Adipocyte (in vitro differentiated cells): ENCODE results near the gene SLC5A11.

Source experiments
- DNase-seq: peaks from one replicate; pipeline ENCODE4 v3.0.0-alpha.2; 2015; ENCODE audit warnings: low read depth
- H3K27me3 ChIP-seq: replicated peaks from 2 replicates; pipeline ENCODE4 v1.7.0; 2013; ENCODE audit warnings: mild to moderate bottlenecking, low read length, moderate library complexity; ENCODE audit not compliant: control insufficient read depth, insufficient read depth
- H3K36me3 ChIP-seq: 2 replicates; pipeline ENCODE4 v1.7.0; 2013; ENCODE audit warnings: low read length, mild to moderate bottlenecking, moderate library complexity; ENCODE audit not compliant: control insufficient read depth, insufficient read depth, severe bottlenecking
- H3K4me1 ChIP-seq: 2 replicates; pipeline ENCODE4 v1.7.0; 2013; ENCODE audit warnings: mild to moderate bottlenecking, low read length, moderate library complexity; ENCODE audit not compliant: control insufficient read depth, insufficient read depth
- H3K4me3 ChIP-seq: 2 replicates; pipeline ENCODE4 v1.7.0; 2013; ENCODE audit warnings: mild to moderate bottlenecking, low read length, moderate library complexity
- H3K9ac ChIP-seq: 2 replicates; pipeline ENCODE4 v1.7.0; 2013; ENCODE audit warnings: mild to moderate bottlenecking, low read length, moderate library complexity
- H3K9me3 ChIP-seq: 2 replicates; pipeline ENCODE4 v1.7.0; 2013; ENCODE audit warnings: mild to moderate bottlenecking, low read length, moderate library complexity; ENCODE audit not compliant: control insufficient read depth

Gene SLC5A11

DNA sequence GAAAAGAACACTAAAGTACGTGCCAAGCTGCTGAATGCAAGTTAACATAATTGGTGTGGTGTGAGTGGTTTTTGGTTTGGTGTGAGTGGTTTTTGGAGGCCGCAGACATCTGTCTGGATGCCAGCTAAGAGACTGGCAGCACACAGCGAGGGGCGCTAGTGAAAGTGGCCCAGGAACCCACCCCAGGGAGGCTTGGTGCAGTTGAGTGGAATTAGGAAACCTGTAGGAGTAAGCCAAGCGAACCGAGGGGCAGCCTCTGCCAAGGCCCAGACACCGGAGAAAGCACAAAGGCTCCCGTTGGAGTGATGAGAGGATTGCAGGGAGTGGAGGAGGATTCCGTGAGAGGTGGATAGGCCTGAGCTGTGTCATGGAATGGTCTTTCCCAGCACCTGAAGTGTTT, 24.6 kb upstream of the SLC5A11 start:
- H3K4me3 ChIP-seq: no peak overlapping the region
- H3K9ac ChIP-seq: no peak overlapping the region
- no peaks in the 10 kb centered on the region for H3K27me3 ChIP-seq
- no peak for DNase-seq
- H3K4me1 ChIP-seq: peaks cover 23% of the 10 kb centered on the region
- no peaks in the 10 kb centered on the region for H3K9me3 ChIP-seq
- H3K36me3 ChIP-seq: peaks cover 95% of the 10 kb centered on the region

GRCh38 chr16:24822542-24822941, 23.2 kb upstream of the SLC5A11 start:
- DNase-seq: no peak
- no peaks in the 10 kb centered on the region for H3K27me3 ChIP-seq
- no peak overlapping the region for H3K9ac ChIP-seq
- no peaks in the 10 kb centered on the region for H3K9me3 ChIP-seq
- H3K4me1 ChIP-seq: peaks cover 23% of the 10 kb centered on the region
- H3K4me3 ChIP-seq: no peak overlapping the region
- peaks cover 95% of the 10 kb centered on the region for H3K36me3 ChIP-seq

DNA sequence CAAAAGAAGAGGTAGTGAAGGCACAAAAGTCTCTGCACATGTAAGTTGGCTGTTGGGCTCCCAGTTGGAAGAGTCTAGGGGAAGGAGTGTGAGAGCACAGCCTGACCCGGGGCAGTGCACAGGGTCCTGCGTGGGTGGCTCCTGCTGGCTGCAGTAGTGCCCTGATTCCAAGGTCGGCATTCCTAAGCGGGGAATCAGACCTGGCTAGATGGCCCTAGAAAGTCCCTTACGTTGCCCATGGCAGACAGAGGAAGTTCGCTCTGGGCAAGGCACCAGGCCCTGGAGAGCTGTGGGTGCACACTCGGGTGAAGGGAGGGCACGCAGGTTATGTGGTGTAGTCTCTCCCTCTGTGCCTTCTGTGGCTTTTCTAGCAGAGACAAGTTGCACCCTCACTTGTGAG, 22.8 kb upstream of the SLC5A11 start:
- Histone ChIP-seq H3K4me1 (peaks cover 23% of the 10 kb centered on the region), H3K4me3 (no peak overlapping the region), H3K27me3 (no peaks in the 10 kb centered on the region), H3K9me3 (no peaks in the 10 kb centered on the region), H3K36me3 (peaks cover 95% of the 10 kb centered on the region), H3K9ac (no peak overlapping the region)
- DNase-seq: no peak

GRCh38 chr16:24825696-24826095, 20.1 kb upstream of the SLC5A11 start:
- no peak for DNase-seq
- Histone ChIP-seq H3K27me3 (no peaks in the 10 kb centered on the region), H3K9ac (no peak overlapping the region), H3K9me3 (no peaks in the 10 kb centered on the region), H3K4me1 (peaks cover 3% of the 10 kb centered on the region), H3K36me3 (peaks cover 81% of the 10 kb centered on the region), H3K4me3 (no peak overlapping the region)

GRCh38 chr16:24826096-24826690, 19.6 kb upstream of the SLC5A11 start:
- no peak for DNase-seq
- Histone ChIP-seq H3K4me3 (no peak overlapping the region), H3K9me3 (no peaks in the 10 kb centered on the region), H3K9ac (no peak overlapping the region), H3K4me1 (no peaks in the 10 kb centered on the region), H3K36me3 (peaks cover 76% of the 10 kb centered on the region), H3K27me3 (no peaks in the 10 kb centered on the region)

GRCh38 chr16:24826817-24827566, 18.8 kb upstream of the SLC5A11 start:
- Histone ChIP-seq H3K36me3 (peaks cover 68% of the 10 kb centered on the region), H3K4me3 (no peak overlapping the region), H3K4me1 (no peaks in the 10 kb centered on the region), H3K9me3 (no peaks in the 10 kb centered on the region), H3K9ac (no peak overlapping the region), H3K27me3 (no peaks in the 10 kb centered on the region)
- DNase-seq: no peak

- Histone ChIP-seq H3K4me3 (no peak overlapping the region), H3K4me1 (peaks cover under 1% of the 10 kb centered on the region), H3K9me3 (no peaks in the 10 kb centered on the region), H3K36me3 (peaks cover 47% of the 10 kb centered on the region), H3K9ac (no peak overlapping the region), H3K27me3 (no peaks in the 10 kb centered on the region)
- DNase-seq: no peak
These were observed 16.6 kb upstream of the SLC5A11 start for GRCh38 chr16:24829153-24829552.

DNA sequence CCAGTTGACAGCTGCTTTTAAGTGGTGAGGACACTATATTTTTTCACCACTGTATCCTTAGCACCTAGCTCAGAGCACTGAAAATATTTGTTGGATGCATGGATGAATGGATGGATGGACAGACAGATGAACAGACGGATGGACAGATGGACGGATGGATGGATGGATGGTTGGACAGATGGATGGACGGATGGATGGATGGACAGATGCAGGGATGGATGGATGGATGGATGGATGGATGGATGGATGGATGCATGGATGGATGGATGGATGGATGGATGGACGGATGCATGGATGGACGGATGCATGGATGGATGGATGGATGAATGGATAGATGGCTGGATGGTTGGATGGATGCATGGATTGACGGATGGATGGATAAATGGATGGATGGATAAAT, 12.4 kb upstream of the SLC5A11 start:
- H3K4me1 ChIP-seq: peaks cover 11% of the 10 kb centered on the region
- H3K9ac ChIP-seq: no peak overlapping the region
- H3K9me3 ChIP-seq: no peaks in the 10 kb centered on the region
- H3K36me3 ChIP-seq: peaks cover 6% of the 10 kb centered on the region
- H3K27me3 ChIP-seq: no peaks in the 10 kb centered on the region
- no peak for DNase-seq
- H3K4me3 ChIP-seq: no peak overlapping the region

GRCh38 chr16:24834459-24835335, 11.1 kb upstream of the SLC5A11 start:
- DNase-seq: peak; percentile 65
- H3K9me3 ChIP-seq: no peaks in the 10 kb centered on the region
- H3K4me1 ChIP-seq: peaks cover 24% of the 10 kb centered on the region
- no peaks in the 10 kb centered on the region for H3K36me3 ChIP-seq
- no peaks in the 10 kb centered on the region for H3K27me3 ChIP-seq
- H3K4me3 ChIP-seq: no peak overlapping the region
- peak overlapping the region; percentile 13 for H3K9ac ChIP-seq

DNA sequence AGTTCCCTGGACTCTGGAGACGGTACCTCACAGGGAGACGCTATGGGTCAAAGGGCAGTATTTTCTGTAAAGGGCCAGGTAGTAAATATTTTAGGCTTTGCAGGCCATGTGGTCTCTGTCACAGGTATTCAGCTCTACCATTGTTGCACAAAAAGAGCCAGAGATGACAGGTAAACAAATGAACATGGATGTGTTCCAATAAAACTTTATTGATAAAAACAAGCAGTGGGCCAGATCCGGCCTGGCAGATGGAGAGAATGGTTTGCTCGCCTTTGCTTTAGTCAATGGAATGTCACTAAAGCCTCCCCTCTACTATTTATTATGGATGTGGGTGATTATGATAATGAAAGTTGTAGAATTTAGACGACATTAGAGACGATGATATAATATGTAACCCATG, 8.9 kb upstream of the SLC5A11 start:
- no peak for DNase-seq
- no peaks in the 10 kb centered on the region for H3K36me3 ChIP-seq
- H3K9ac ChIP-seq: no peak overlapping the region
- H3K4me1 ChIP-seq: peaks cover 24% of the 10 kb centered on the region
- H3K9me3 ChIP-seq: no peaks in the 10 kb centered on the region
- H3K27me3 ChIP-seq: no peaks in the 10 kb centered on the region
- no peak overlapping the region for H3K4me3 ChIP-seq

DNA sequence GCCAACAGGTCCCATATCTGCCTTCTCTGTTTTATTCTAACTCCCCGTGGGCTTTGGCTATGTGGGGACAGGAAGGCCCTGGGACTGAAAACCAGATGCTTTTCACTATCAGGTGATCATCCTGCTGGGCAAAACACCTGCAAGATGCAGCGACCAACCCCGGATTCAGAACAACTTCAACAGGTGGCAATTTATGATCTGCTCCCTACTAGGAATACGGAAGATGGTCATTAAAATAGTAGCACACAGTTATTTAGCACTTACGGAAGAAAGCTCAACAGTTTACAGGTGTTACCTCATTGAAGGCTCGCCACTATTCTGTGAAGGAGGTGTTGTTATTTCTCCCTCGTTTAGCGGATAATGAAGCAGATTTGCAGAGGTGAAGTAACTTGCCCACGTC, 7.8 kb upstream of the SLC5A11 start:
- Histone ChIP-seq H3K36me3 (no peaks in the 10 kb centered on the region), H3K4me1 (peaks cover 24% of the 10 kb centered on the region), H3K4me3 (no peak overlapping the region), H3K9me3 (no peaks in the 10 kb centered on the region), H3K27me3 (no peaks in the 10 kb centered on the region), H3K9ac (no peak overlapping the region)
- no peak for DNase-seq
